ENCODE measurements around the gene RASSF7. TPM values are rescaled to one million over a fixed set of nuclear protein-coding genes. Genes with fewer than 3 reads are reported as not detected.

Gene RASSF7
- total RNA-seq, 2 donors from 2014 or later, result 8.5 to 13.0 TPM

DNA sequence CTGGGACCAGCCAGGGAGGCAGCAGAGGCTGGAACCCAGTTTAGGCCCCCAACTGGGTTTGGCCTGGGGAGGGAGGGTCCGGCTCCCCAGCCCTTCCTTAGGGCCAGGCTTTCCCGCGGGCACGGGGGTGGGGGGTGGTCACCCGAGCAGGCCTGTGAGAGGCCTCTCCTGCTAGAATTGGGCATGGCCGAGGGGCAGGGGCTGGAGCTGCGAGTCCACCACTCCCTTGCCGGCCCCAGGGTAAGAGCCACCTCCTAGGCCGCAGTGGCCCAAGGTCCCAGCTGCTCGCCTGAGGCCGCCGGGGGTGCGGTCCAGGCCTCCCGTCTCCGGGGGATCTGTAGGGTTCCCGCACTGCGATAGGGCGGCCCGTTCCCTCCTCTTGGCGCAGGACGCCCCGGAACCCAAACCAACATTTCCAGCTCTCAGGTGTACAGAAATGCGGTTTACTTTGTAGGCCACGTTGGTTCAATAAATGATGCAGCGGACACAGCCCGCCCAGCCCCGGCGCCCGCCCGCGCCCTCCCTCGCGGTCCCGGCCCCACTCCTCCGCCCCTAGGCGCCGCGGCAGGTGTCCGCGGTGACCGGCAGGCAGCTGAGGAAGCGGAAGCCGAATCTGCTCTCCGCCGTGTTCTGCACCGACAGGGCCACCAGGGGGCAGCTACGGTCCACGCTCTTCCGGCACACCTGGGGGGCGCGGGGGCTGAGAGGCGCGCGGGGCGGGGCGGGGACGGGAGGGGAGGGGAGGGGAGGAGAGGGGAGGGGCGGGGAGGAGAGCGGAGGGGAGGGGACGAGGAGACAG lies 6.1 kb upstream of the RASSF7 start:
- Histone ChIP-seq H3K4me3 (peak overlapping the region in 1 of 2 donors; percentile 38), H3K27ac (no peak overlapping the region), H3K4me1 (peaks cover 0 to 16% of the 10 kb centered on the region in 2 donors), H3K9me3 (no peaks in the 10 kb centered on the region), H3K36me3 (no peaks in the 10 kb centered on the region), H3K27me3 (peaks cover 17 to 36% of the 10 kb centered on the region in 2 donors)
- TF ChIP-seq CTCF (IDR thresholded peaks at IDR 0.05), result peak; percentile 53 to 74
- no peak for DNase-seq (ENCODE audit: low spot score)

- H3K4me3 ChIP-seq, result peak overlapping the region; percentile 4 to 38
- peaks cover 0 to 21% of the 10 kb centered on the region in 2 donors for H3K4me1 ChIP-seq
- no peak for DNase-seq (ENCODE audit: low spot score)
- no peak overlapping the region for H3K27ac ChIP-seq
- peaks cover 17 to 36% of the 10 kb centered on the region in 2 donors for H3K27me3 ChIP-seq
- no peaks in the 10 kb centered on the region for H3K36me3 ChIP-seq
- H3K9me3 ChIP-seq, result no peaks in the 10 kb centered on the region
- no peak for TF ChIP-seq CTCF (IDR thresholded peaks at IDR 0.05)
Measured at GRCh38 chr11:555227-555779, 5.5 kb upstream of the RASSF7 start.

GRCh38 chr11:555780-556661 lies 4.7 kb upstream of the RASSF7 start:
- no peaks in the 10 kb centered on the region for H3K36me3 ChIP-seq
- no peak overlapping the region for H3K4me3 ChIP-seq
- no peak for DNase-seq (ENCODE audit: low spot score)
- no peak for TF ChIP-seq CTCF (IDR thresholded peaks at IDR 0.05)
- peaks cover 17 to 36% of the 10 kb centered on the region in 2 donors for H3K27me3 ChIP-seq
- H3K4me1 ChIP-seq, result peaks cover 0 to 23% of the 10 kb centered on the region in 2 donors
- no peaks in the 10 kb centered on the region for H3K9me3 ChIP-seq
- H3K27ac ChIP-seq, result no peak overlapping the region

DNA sequence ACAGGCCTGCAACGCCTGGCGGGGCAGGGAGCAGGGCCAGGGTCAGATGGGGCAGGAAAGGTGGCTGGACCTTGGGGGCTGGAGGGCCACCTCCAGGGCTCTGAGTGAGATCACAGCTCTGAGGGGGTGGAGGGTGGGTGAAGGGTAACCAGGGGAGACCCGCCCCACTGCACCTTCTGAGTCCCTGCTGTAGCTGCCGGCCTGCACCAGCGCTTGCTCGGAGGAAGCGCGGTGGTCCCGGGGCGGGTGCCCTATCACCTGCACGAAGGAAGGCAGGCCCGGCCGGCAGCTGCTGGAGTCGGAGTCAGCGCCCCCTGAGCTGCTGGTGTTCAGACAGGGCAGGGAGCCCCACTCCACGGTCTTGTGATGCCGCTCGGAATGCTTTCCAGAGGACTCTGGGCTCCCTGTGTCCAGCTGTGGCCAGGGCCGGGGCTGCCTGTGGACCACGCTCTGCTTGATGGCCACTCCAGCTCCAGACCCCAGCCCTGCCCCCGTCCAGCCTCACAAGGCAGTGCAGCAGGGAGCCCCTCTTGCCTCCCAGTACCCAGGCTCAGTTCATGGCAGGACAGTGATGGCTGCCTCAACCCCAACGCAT lies 4.0 kb upstream of the RASSF7 start:
- H3K36me3 ChIP-seq, result no peaks in the 10 kb centered on the region
- no peaks in the 10 kb centered on the region for H3K9me3 ChIP-seq
- peaks cover 0 to 31% of the 10 kb centered on the region in 2 donors for H3K4me1 ChIP-seq
- peaks cover 17 to 36% of the 10 kb centered on the region in 2 donors for H3K27me3 ChIP-seq
- TF ChIP-seq CTCF (IDR thresholded peaks at IDR 0.05), result no peak
- DNase-seq (ENCODE audit: low spot score), result no peak
- H3K4me3 ChIP-seq, result no peak overlapping the region
- H3K27ac ChIP-seq, result no peak overlapping the region

DNA sequence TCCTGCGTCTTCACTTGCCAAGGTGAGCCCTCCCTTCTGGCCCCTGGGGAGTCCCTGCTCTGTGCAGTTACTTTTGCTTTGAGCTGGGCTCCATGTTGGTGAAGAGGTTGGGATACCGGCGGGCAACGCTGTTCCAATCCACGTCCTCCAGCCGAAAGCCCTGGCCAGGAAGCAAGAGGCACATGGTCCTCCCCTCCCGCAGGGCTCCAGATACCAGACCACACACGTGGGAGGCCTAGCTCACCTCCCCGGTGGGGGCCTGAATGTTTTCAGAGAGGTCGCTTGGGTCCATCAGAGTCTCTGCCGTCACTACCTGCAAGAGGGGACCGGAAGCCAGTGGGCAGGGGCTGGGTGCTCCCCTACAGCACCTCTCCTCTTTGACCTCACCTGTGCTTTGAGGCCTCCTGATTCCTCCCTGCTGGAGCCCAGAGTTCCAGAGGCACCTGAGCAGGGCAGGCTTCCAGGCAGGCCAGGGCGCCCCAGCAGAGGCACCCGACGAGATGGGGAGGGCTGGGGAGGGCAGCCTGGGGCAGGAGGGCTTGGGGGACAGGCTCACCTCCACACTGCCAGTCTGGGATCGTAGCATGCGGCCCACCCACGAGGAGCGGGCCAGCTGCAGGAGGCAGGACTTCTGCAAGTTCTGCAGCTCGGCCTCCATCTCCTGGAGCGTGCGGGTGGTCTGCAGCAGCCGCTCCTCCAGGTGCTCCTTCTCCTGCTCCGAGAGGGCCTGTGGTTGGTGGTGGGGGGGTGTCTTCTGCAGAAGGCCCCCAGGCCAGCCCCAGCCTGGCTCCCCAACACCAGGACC lies 3.2 kb upstream of the RASSF7 start:
- H3K27me3 ChIP-seq, result peaks cover 17 to 36% of the 10 kb centered on the region in 2 donors
- no peak overlapping the region for H3K27ac ChIP-seq
- H3K4me3 ChIP-seq, result no peak overlapping the region
- H3K4me1 ChIP-seq, result peaks cover 0 to 32% of the 10 kb centered on the region in 2 donors
- DNase-seq (ENCODE audit: low spot score), result no peak
- no peak for TF ChIP-seq CTCF (IDR thresholded peaks at IDR 0.05)
- H3K9me3 ChIP-seq, result no peaks in the 10 kb centered on the region
- H3K36me3 ChIP-seq, result no peaks in the 10 kb centered on the region

Measured in right atrium auricular region (tissue), 2 donors.